SU-DHL-6 (cell line): Measurements from ENCODE around the gene EPX.

Experiments used
- CTCF ChIP-seq: fragments of 200-600 bp; sonication (generic); IDR thresholded peaks from one replicate; pipeline ENCODE4 v1.5.1; 2017; ENCODE audit warnings: antibody characterized with exemption, mild to moderate bottlenecking, low read length, moderate library complexity; ENCODE audit not compliant: insufficient read depth, poor library complexity, severe bottlenecking
- EZH2phosphoT487 ChIP-seq: fragments of 200-600 bp; sonication (generic), shearing (Covaris generic); conservative IDR thresholded peaks from 2 replicates; pipeline ENCODE4 v1.6.1; 2018; ENCODE audit warnings: mild to moderate bottlenecking, antibody characterized with exemption, low read length, moderate library complexity, mixed read lengths

GRCh38 chr17:58228679-58229078, 36.2 kb downstream of the EPX start:
- no peak for TF ChIP-seq CTCF
- no peak for TF ChIP-seq EZH2phosphoT487
